Measurements from ENCODE around the gene SAMD7. TPM values are rescaled to one million over a fixed set of nuclear protein-coding genes. Genes with fewer than 3 reads are reported as not detected.
A peak's percentile ranks its signal among the peaks of the same experiment; 100 is the strongest.

SAMD7 gene
- total and polyA plus RNA-seq, 9 of the 15 experiments (the other 6 are each of a cell fraction or from before 2014, with no cell fraction given): not detected

- TF ChIP-seq ZBTB5 (IDR thresholded peaks at IDR 0.05) (no peak), ILK (tag; IDR thresholded peaks at IDR 0.05; ENCODE audit: borderline replicate concordance, low read depth) (no peak), TEAD1 (CRISPR knock-in tag; IDR thresholded peaks at IDR 0.05) (peak; percentile 46 to 94; a peak in 3 of 4 replicates), ZNF407 (IDR thresholded peaks at IDR 0.05; ENCODE audit: low read depth) (no peak), TBP (optimal IDR thresholded peaks at IDR 0.05; ENCODE audit: low read depth, low read length) (peak; percentile 94), NFE2 (IDR thresholded peaks at IDR 0.05; ENCODE audit: low read depth) (no peak), ZBTB17 (CRISPR knock-in tag; IDR thresholded peaks at IDR 0.05) (no peak), NFYB (IDR thresholded peaks at IDR 0.05; ENCODE audit: extremely low read depth, insufficient read length) (no peak), KLF1 (tag; IDR thresholded peaks at IDR 0.05) (no peak), MAFK (IDR thresholded peaks at IDR 0.05; ENCODE audit: low read length) (no peak), ZNF436 (CRISPR knock-in tag; IDR thresholded peaks at IDR 0.05) (no peak), TSC22D4 (tag; IDR thresholded peaks at IDR 0.05) (no peak), TRIM28 (IDR thresholded peaks at IDR 0.05) (peak; percentile 41; the same call in 1 of the 2 replicates), YY1 (IDR thresholded peaks at IDR 0.05; ENCODE audit: borderline replicate concordance in 1 of 3, control insufficient read depth in 1 of 3, extremely low read depth in 1 of 3, insufficient read depth in 3 of 3, insufficient read length in 1 of 3, insufficient replicate concordance in 2 of 3, low read depth in 1 of 3, low read length in 2 of 3) (peak; percentile 90 to 97 (median 94)), RAD51 (IDR thresholded peaks at IDR 0.05; ENCODE audit: borderline replicate concordance, low read depth) (no peak), HMGN3 (IDR thresholded peaks at IDR 0.05; ENCODE audit: borderline replicate concordance, extremely low read depth, insufficient read length, low read depth, low read length) (peak; percentile 65)
These were observed 55.1 kb downstream of the SAMD7 start, which contains the start of gene SEC62 (continued) for GRCh38 chr3:169966428-169966950.

Measured in K562 (cell line).